Measurements from ENCODE around the gene CSNK1A1.
A peak's percentile ranks its signal among the peaks of the same experiment; 100 is the strongest.

Gene CSNK1A1

GRCh38 chr5:149500922-149501582 is 50.2 kb downstream of the CSNK1A1 start:
- peak; percentile 96 for DNase-seq (ENCODE audit: low read depth)
- no peak for TF ChIP-seq CTCF (conservative IDR thresholded peaks at IDR 0.05; ENCODE audit: low read length)

GRCh38 chr5:149498724-149499336 is 52.4 kb downstream of the CSNK1A1 start:
- no peak for TF ChIP-seq CTCF (conservative IDR thresholded peaks at IDR 0.05; ENCODE audit: low read length)
- no peak overlapping the region for H3K4me3 ChIP-seq (ENCODE audit: low read length)
- DNase-seq (ENCODE audit: low read depth) = no peak

More at GRCh38 chr5:149500922-149501582, 50.2 kb downstream of the CSNK1A1 start:
- no peak overlapping the region for H3K4me3 ChIP-seq (ENCODE audit: low read length)

- DNase-seq (ENCODE audit: low read depth) = peak; percentile 96
- peak; percentile 9; the same call in 1 of the 2 replicates for TF ChIP-seq CTCF (conservative IDR thresholded peaks at IDR 0.05; ENCODE audit: low read length)
- H3K4me3 ChIP-seq (ENCODE audit: low read length) = no peak overlapping the region
Measured at GRCh38 chr5:149497357-149497756, 53.9 kb downstream of the CSNK1A1 start.

DNA sequence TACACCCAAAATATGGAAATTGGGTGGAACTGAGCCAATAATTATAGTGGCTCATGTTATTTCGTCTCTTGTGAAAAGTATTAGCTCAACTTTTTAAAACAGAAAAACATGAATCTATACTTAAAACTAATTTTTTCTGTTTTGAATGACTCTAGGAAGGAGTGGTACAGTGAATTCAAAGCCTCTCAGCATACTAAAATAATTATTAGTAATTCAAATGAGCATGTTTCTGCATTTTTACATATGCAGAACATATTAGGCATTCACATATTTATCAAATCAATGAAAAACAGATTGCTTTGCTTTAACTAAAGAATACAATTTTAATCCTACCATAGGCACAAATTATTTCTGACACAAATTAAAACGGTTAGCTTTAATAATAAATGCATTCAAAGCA is 54.3 kb downstream of the CSNK1A1 start:
- no peak for TF ChIP-seq CTCF (conservative IDR thresholded peaks at IDR 0.05; ENCODE audit: low read length)
- no peak for DNase-seq (ENCODE audit: low read depth)

DNA sequence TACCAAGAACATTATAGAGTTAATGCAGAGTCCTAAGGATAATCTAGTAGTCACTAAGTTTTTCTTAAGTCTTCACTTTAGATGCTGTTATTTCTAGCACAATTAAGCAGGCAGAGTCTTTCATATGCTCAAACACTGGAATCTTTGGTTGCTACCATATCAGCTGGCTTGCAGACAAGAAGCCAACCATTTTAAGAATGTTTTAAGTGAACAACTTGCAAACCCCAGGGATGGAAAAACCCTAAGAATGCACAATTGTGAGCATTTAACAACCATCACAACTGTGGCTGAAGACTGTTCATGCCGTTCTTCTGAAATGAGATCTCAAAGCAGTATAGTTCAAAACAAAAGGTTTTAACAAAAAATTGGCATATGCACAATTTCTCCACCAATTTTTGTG is 55.1 kb downstream of the CSNK1A1 start:
- DNase-seq (ENCODE audit: low read depth) = no peak
- H3K4me3 ChIP-seq (ENCODE audit: low read length) = no peak overlapping the region
- TF ChIP-seq CTCF (conservative IDR thresholded peaks at IDR 0.05; ENCODE audit: low read length) = no peak

More for the DNA sequence above, 54.3 kb downstream of the CSNK1A1 start:
- no peak overlapping the region for H3K4me3 ChIP-seq (ENCODE audit: low read length)

DNA sequence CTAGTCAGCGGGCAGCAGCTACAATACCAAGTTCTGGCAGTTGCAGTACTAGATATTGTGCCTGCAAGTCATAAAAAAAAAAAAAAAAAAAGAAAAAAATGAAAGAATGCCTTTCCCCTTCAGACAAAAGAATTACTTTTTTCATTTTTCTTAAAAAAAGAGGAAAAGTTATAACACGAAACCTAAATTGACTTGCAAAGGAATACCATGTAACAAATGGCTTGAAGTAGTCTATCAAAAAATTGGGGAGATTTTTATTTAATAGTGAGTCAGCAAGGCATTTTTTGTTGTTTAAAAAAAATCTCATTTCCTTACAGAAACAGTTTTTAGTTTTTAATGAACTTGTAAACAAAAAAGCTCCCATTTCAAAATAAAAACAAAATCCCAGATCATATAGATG is 55.6 kb downstream of the CSNK1A1 start:
- TF ChIP-seq CTCF (conservative IDR thresholded peaks at IDR 0.05; ENCODE audit: low read length) = no peak

DNA sequence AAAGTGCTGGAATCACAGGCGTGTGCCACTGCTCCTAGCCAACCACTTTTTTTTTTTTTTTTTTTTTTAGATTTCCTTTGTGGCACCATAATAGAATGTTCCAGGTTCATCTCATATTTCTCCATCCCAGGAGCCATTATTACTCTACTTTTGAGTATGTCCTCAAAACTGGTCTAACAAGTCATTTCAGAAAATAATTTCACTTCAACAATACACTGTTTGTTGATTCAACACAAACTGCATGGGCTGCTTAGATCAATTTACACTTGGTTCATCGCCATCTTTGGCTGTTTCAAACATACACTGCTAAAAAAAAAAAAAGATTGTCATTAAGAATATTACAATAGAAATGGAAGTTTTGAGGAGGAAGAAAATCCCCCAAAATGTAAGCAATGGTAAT is 57.9 kb downstream of the CSNK1A1 start:
- no peak overlapping the region for H3K4me3 ChIP-seq (ENCODE audit: low read length)
- no peak for TF ChIP-seq CTCF (conservative IDR thresholded peaks at IDR 0.05; ENCODE audit: low read length)
- DNase-seq (ENCODE audit: low read depth) = no peak

More for the DNA sequence above, 55.6 kb downstream of the CSNK1A1 start:
- H3K4me3 ChIP-seq (ENCODE audit: low read length) = no peak overlapping the region
- no peak for DNase-seq (ENCODE audit: low read depth)

Measured in AG10803 (cell line).